ENCODE measurements around the gene CCND3.
A peak's percentile ranks its signal among the peaks of the same experiment; 100 is the strongest.

CCND3 gene

GRCh38 chr6:41941280-41942066 lies at the start of gene CCND3:
Gene CCND3 (minus strand): TSS chr6:41941808. CDS start chr6:41941649, 159 bp downstream.
- peak; percentile 76 for DNase-seq (ENCODE audit: low read depth)

GRCh38 chr6:41986339-41986738 lies 44.7 kb upstream of the CCND3 start:
- DNase-seq (ENCODE audit: low read depth): no peak

- no peak for DNase-seq (ENCODE audit: low read depth)
Measured at GRCh38 chr6:41984623-41985022, 43.0 kb upstream of the CCND3 start.

GRCh38 chr6:41976794-41977484 lies 35.3 kb upstream of the CCND3 start:
- DNase-seq (ENCODE audit: low read depth): no peak

GRCh38 chr6:41975276-41975675 lies 33.7 kb upstream of the CCND3 start:
- no peak for DNase-seq (ENCODE audit: low read depth)

GRCh38 chr6:41974281-41974825 lies 32.7 kb upstream of the CCND3 start:
- DNase-seq (ENCODE audit: low read depth): no peak

GRCh38 chr6:41972826-41973225 lies 31.2 kb upstream of the CCND3 start:
- no peak for DNase-seq (ENCODE audit: low read depth)

GRCh38 chr6:41970436-41970846 lies 28.8 kb upstream of the CCND3 start:
- DNase-seq (ENCODE audit: low read depth): no peak

- DNase-seq (ENCODE audit: low read depth): no peak
Measured at GRCh38 chr6:41967312-41968287, 26.0 kb upstream of the CCND3 start.

GRCh38 chr6:41966961-41967311 lies 25.3 kb upstream of the CCND3 start:
- DNase-seq (ENCODE audit: low read depth): no peak

- no peak for DNase-seq (ENCODE audit: low read depth)
Measured at GRCh38 chr6:41966214-41966920, 24.8 kb upstream of the CCND3 start.

- no peak for DNase-seq (ENCODE audit: low read depth)
Measured at GRCh38 chr6:41965429-41966213, 24.0 kb upstream of the CCND3 start.

- no peak for DNase-seq (ENCODE audit: low read depth)
Measured at GRCh38 chr6:41964201-41964887, 22.7 kb upstream of the CCND3 start.

- DNase-seq (ENCODE audit: low read depth): no peak
Measured at GRCh38 chr6:41963371-41963770, 21.8 kb upstream of the CCND3 start.

- no peak for DNase-seq (ENCODE audit: low read depth)
Measured at GRCh38 chr6:41960028-41960427, 18.4 kb upstream of the CCND3 start.

- DNase-seq (ENCODE audit: low read depth): no peak
Measured at GRCh38 chr6:41958022-41958856, 16.6 kb upstream of the CCND3 start.

GRCh38 chr6:41957117-41957516 lies 15.5 kb upstream of the CCND3 start:
- DNase-seq (ENCODE audit: low read depth): no peak

GRCh38 chr6:41955412-41955811 lies 13.8 kb upstream of the CCND3 start:
- DNase-seq (ENCODE audit: low read depth): no peak

- no peak for DNase-seq (ENCODE audit: low read depth)
Measured at GRCh38 chr6:41954668-41955067, 13.1 kb upstream of the CCND3 start.

Measured in T-helper 22 cell (primary cell).